ENCODE measurements around the gene PIP4K2C.
A peak's percentile ranks its signal among the peaks of the same experiment; 100 is the strongest.
"Not testable (repeated sequence)": the region's sequence is repeated elsewhere in the genome, so short reads cannot be mapped to it uniquely, and the experiment has no call there.

Gene PIP4K2C

GRCh38 chr12:57560516-57560915, 30.5 kb upstream of the PIP4K2C start:
- no peak for DNase-seq

GRCh38 chr12:57561117-57561516, 29.9 kb upstream of the PIP4K2C start:
- DNase-seq: not testable (repeated sequence)

DNA sequence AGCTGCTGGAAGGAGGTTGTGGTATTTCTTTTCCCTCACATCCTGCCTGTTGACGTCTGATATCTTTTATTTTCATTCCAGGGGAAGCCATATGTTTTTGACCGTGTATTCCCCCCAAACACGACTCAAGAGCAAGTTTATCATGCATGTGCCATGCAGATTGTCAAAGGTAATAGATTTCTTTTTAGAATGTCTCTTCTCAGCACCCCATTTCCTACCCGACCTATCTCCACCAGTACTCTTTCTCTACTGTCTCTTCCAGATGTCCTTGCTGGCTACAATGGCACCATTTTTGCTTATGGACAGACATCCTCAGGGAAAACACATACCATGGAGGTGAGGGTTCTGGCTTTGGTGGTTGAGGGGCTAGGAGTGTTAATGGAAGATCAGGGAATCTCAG, 27.6 kb upstream of the PIP4K2C start:
- no peak for DNase-seq

DNA sequence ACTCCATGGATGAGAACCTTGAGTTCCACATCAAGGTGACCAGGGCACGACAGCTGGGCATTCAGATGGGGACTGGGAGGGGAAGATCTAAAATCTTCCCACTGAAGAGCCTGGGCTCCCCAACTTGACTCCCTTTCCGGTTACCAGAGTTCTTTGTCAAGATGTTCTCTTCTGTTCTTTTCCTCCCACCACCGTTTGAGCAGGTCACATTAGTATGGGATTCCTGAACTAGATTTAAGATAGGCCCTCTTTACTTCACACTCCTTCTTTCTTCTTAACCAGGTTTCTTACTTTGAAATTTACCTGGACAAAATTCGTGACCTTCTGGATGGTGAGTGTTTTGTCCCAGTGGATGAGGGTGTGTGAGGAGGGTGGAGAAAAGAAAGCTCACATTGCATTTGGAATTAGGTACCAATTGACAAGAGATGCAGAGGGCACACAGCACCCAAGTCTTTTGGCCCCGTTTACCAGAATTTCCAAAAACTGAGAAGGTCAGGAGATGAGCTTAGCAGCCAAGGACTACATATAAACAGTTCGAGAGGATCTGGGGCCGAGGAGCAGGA, 26.7 kb upstream of the PIP4K2C start:
- DNase-seq: no peak

DNA sequence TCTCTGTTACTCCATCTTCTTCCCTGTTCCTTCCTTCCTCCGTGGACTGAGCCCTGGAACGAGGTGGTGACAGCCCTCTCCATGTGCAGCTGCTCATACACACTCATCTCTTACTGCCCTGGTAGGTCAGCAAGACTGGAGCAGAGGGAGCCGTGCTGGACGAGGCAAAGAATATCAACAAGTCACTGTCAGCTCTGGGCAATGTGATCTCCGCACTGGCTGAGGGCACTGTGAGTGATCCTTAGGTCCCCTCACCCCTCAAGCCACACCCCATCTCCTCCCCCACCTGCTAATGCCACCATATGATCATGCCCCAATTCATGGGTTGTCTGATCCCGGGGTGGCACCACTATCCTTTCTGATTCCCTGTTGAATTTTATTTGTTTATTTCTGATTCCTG, 22.2 kb upstream of the PIP4K2C start:
- no peak for DNase-seq

DNA sequence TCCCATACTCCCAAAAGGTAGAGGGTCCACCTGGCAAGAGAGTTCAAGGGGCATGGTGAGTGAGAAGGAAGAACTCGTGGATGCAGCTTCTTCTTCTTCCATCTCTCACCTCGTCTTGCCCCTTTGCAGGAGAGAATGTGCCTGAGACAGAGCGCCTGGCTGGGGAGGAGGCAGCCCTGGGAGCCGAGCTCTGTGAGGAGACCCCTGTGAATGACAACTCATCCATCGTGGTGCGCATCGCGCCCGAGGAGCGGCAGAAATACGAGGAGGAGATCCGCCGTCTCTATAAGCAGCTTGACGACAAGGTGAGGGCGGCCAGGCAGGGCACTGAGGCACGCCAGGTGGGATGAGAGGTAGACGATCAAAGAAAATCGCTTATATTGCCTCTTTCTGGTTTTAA, 21.1 kb upstream of the PIP4K2C start:
- no peak for DNase-seq

GRCh38 chr12:57570438-57570837, 20.6 kb upstream of the PIP4K2C start:
- DNase-seq: not testable (repeated sequence)

- DNase-seq: no peak
These were observed 18.8 kb upstream of the PIP4K2C start for GRCh38 chr12:57571926-57572762.

DNA sequence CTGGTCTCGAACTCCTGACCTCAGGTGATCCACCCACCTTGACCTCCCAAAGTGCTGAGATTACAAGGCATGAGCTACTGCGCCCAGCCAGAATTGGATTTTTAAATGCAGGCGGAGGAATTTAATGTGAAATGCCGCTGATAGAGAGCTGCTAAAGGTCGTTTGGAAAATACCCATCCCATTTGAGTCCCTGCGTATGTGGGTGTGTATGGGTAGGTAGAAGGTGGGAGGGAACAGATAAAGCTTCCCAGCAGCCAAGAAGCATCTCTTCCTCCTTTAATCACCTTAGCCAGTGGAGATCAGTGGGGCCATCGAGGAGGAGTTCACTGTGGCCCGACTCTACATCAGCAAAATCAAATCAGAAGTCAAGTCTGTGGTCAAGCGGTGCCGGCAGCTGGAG, 16.2 kb upstream of the PIP4K2C start:
- no peak for DNase-seq

GRCh38 chr12:57575771-57576612, 15.0 kb upstream of the PIP4K2C start:
- no peak for DNase-seq

GRCh38 chr12:57576613-57577160, 14.3 kb upstream of the PIP4K2C start:
- DNase-seq: no peak

DNA sequence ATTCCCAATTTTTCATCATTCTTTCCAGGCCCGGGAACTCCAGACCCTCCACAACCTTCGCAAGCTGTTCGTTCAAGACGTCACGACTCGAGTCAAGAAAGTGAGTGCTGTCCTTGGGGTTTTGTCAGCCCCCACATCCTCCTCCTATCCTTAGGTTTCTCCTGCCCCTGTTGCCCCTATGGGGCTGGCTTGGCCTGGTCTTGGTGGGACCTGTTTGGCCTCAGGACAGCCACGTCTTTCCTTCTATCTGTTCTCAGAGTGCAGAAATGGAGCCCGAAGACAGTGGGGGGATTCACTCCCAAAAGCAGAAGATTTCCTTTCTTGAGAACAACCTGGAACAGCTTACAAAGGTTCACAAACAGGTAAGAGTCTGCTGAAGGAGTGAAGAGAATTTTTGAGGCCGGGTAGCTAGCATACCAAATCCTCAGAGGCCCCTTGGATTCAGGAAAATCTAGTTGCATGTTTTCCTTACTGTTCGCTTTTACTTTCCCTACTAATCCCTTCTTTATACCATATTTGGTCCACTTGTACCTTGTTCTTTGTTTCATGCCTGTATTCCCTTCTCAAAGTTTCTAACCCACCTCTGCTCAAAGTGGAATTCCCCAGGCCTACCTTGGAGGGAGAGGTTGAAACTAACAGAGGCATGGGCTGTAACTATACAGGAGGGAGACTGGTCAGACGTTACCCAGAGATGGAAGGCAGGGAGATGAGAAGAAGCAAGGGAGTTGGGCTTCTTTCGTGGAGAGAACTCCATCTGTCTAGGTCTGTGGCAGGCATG, 12.8 kb upstream of the PIP4K2C start:
- DNase-seq: no peak

DNA sequence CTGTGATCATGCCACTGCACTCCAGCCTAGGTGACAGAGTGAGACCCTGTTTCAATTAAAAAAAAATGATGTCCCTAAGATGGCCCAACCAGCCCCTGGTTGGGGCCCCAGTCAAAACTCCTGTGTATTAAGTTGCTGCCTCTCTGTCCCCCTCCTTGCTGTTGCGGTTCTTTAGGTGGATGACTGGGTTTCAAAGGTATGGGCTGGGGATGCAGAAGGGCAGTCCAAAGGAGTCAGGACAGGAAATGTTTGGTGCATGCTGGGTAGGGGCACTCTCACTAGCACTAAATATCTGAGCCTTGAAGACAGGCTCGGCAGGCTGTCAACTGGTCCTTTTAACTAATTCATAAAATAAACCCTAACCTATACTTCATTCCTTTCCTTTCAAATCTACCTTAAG, 12.0 kb upstream of the PIP4K2C start:
- no peak for DNase-seq

- no peak for DNase-seq
These were observed 11.1 kb upstream of the PIP4K2C start for GRCh38 chr12:57579677-57580465.

- DNase-seq: no peak
These were observed 10.6 kb upstream of the PIP4K2C start for GRCh38 chr12:57580466-57580795.

- DNase-seq: no peak
These were observed 9.2 kb upstream of the PIP4K2C start for GRCh38 chr12:57581802-57582201.

DNA sequence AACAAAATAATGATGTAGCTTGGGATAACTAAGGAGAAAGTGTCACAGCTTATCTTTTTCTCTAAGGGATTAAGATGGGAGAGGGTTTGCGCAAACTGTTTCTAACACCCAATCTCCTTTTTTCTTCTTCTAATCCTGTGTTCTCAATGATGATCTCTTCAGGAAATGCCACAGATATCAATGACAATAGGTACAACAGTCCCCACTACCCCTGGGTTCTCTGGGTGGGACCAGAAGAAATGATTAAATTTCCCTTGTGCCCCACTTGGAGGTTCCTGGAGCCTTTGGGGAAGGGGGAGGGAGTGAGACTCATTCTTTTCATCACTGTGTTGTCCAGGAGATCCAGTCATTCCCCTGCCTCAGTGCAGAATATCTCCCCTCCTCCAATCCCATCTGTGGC, 8.6 kb upstream of the PIP4K2C start:
- no peak for DNase-seq

GRCh38 chr12:57583008-57583831, 7.8 kb upstream of the PIP4K2C start:
- DNase-seq: peak; percentile 3 to 73

DNA sequence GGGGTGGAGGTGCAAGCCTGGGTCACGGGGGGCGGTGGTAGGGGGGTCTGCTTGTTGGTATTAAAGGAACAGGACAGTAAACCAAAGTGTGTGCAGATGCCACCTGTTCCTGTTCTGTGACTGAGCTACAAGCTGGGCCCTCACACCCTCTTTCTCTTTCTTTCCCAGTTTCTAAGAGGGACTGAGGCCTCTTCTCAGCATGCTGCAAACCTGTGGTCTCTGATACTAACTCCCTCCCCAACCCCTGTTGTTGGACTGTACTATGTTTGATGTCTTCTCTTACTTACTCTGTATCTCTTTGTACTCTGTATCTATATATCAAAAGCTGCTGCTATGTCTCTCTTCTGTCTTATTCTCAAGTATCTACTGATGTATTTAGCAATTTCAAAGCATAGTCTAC, 6.9 kb upstream of the PIP4K2C start:
- no peak for DNase-seq

DNA sequence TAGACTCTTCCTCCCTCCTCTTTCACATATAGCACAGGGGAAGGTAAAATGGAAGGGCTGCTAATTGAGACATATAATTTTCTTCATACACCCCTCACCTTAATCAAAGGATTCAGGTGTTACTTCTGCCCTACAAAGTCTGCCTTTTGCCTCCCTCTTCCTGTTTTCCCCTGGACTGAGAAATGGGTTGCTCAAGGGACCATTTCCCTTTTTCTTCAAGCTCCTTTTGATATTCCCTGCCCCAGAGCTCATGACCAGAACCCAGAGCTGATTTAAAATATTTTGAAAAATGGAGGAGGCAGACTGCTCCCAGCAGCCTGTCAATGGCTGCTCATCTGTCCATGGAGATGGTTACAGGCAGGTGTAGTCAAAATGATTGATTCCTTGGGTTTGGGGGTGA, 6.3 kb upstream of the PIP4K2C start:
- DNase-seq: no peak

- no peak for DNase-seq
These were observed 5.8 kb upstream of the PIP4K2C start for GRCh38 chr12:57585156-57585555.
